ENCODE results near the gene ITSN1.

The ITSN1 gene

DNA sequence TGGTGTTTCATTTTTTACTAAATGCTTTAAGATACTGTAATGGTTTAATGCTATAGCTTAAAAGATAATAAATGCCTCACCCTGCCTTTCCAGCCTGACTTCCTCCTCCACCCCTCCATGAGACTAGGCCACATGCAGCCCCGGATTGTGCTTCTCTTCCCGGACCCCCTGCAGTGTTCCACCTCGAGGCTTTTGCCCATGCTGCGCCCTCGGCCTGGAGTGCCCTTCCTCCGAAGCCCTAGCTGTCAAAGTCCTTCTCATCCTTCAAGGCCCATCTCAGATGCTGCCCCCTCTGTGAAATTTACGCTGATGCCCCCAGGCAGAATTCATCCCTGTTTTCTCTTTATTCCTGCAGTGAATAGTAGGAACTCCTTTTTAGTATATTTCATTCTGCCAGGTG is 174.8 kb downstream of the ITSN1 start:
- no peak for DNase-seq

DNA sequence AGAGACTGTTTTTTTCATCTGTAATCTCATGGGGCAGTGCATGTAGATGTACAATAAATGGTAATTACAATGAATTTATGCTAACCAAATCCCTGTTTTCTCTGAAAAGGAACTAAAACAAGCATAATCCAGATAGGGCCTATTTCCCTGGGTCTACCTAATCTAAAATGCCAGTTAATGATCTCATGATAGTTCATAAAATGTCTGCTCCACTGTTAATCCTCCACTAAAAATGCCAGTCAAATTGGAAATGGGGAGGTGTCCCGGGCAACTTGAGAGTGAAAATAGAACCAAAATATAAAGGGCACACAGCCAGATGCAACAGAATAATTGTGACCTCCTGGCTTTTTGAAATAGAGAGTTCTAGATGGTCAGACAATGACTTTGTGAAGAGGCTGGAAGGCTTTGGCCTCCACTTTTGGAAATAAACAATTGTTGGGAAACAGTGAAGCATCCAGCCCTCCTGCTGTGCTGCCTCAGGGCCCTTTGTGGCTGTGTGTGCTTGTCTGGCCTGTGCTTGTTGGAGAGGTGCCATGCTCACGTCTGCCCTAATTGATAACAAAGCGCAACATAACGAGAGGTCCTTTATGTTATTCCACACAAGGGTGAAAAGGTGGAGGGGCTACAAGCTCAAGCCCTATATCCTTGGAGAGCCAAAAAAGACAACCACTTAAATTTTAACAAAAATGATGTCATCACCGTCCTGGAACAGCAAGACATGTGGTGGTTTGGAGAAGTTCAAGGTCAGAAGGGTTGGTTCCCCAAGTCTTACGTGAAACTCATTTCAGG is 175.6 kb downstream of the ITSN1 start:
- DNase-seq = peak; percentile 15

DNA sequence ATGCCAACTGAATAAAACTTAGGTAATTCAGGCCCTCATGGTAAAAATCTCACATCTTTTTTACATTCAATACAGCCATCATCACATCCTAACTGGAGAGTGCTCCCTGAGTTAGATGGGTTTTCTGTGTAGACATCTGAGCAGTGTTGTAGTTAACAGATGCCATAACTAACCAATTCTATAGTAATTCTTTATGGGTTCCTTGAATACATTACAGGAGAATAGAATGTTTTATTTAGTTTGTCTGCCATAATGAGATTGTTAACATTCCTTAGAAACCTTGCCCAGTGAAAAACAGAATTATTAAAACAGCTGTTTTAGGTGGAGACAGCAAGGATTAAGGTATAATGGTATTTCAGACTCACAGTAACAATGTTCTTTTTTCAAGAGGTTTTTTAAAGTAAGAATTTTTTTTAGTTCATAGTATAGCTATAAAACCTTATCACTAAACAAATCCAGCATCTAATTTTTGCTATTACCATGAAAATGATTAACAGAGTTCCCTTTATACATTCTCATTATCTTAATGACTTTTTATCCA is 178.0 kb downstream of the ITSN1 start:
- DNase-seq = no peak

DNA sequence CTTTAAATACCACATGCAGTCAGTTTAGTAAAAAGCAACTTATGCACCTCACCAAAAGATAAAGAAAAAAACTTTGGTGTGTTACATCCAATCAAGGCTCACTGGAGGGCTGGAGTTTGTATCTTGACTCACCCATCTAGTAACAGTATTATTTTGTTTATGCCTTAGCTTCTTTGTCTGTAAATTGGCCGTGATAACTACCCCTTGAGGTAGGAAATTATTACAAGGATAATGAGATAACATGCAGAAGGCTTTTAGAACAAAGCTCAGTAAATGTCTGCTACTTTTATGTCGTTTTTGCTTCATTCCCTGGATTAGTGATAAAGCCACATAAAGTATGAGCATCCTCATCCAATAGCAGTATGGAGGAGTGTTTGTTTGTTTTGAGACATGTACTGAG is 178.5 kb downstream of the ITSN1 start:
- DNase-seq = no peak

DNA sequence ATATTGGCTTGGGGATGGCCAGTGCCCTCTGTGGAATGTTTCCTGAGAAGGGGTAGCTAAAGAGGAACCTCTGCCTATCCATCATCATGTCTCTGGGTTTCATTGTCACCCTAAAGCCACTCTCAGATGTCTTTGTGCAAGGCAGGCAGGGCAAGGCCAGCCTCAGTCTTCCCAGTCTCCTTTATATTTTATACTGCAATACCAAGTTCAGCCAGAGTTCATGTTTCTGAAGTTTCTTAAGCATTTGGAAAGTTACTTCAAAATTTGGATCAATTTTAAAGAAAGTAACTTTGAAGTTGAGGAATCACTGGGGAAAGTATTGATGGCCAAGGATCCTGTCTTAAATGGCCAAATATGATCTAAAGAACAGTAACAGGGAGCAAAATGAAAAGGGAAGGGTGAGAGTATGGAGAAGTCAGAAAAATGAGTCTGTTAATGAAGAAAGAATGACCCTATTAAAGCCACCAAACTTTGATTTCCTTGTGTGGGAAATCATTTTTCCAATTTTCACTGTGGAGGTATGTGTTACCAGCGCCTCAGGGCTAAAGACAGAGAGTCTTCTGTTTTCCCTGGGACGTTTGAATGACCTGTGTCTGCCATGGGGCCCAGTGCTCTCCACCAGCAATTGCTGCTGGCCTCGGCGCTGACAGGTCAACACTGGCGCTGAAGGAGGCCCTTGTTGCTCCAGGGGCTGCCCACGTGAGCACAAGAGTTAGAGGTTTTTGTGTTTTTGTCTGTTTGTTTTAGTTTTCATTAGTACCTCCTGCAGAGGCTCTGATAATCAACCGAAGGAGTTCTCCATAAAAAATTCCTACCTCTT is 179.4 kb downstream of the ITSN1 start:
- DNase-seq = no peak

DNA sequence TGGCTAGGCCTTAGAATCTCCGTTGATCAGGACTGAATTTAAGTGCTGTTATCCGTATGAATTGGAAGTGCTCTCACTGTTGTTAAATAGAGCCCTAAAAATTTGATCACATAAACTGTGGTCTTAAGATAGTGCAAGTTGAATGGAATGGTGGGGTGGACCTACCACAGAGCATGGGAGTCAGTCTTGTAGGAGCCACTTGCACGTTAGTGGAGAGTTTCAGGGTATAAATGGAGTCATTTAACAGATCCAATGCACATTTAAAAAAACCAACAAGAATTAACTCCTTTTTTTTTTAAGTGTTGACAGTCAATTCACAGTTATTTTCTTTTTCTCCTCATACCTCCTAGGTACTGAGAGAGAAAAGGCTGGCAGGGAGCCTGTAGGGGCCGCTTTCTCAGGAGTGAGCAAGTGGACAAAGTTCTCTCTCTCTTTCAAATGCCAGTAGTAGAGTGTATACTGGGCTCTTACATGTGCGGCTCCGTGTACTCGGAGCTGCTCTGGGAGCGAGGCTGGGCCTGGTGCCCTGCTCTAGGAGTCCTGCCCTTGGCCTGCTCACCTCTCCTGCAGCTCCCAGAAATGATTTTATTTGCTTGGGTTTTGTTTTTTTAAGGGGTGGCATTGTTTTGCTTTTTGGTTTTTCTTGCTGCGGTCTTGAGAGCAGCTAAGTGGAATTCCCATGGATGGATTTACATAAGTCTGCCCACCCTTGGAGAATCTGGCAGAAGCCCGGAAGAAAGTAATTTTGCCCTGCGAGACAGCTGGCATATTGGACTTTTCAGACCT is 182.0 kb downstream of the ITSN1 start:
- no peak for DNase-seq

DNA sequence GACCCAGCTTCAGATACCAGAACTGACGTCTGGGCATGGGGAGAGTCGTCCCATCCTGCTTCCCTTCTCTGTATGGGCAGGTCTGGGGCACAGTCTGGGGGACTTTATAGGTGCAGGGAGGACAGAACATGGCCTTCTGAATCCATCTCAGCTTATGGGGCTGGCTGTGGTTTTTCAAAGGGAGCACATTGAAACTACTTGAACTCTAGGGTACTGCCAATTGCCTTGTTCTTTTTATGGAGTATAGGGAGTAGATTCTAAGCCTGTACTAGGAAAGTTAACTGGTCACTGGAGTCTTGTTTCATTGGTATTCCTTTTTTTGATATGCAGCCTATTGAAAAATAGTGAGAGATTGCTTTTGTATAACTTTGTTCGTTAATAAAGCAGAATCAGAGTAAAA is 183.1 kb downstream of the ITSN1 start:
- DNase-seq = no peak

DNA sequence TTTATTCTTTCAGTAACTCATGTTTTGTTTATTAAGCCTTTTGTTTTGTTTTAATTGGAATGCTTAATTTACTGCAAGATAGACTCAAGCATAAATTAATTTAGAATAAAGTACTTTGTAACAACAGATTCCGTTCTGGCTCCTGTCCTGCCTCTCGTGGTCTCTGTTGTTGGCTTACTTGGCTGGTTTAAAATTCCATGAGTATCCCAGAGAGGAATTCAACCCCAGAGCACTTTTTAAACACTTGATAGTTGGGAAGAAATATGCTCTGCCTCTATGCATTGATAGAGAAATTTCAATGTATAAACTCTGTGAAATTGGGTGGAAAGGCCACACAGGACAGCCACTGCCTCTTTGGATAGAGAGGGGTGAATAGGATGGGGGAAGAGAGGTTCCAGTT is 183.6 kb downstream of the ITSN1 start:
- no peak for DNase-seq

DNA sequence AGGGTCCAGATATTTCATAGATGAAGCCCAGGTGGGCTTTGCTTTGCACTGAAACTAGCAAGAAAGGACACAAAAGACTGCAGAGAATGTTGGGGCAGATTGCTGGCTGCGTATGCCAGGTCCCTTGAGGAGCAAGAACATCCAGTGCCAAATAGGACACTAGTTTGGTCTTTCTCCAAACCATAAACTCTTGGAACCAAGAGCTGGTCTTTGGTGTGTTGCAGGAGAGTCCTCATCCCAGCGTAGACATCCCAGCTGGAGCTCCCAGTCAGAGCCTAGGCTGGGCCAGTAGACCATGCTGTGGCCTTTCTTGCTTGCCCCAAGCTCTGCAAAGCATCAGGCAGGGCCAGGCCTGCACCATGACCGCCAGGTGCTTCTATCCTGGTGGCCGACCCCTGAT is 185.8 kb downstream of the ITSN1 start:
- DNase-seq = no peak

DNA sequence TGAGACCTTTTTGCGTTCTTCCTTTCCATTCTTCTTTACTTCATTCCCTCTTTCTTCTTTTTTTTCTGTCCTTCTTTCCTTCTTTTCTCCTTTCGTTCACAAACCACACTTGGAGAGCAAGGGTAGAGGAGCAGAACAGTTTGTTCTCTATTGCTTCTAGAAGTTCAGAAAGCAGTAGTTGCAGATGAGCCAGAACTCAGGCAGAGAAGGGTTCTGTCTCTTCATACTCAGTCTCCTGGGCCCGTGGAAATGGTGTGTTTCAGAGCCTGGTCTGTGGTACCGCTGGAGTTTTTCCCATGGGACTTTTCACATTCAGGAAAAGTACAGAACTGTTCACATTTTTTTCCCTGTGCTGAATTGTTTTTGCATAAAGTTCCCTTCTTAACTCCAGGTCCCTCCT is 186.3 kb downstream of the ITSN1 start:
- no peak for DNase-seq

DNA sequence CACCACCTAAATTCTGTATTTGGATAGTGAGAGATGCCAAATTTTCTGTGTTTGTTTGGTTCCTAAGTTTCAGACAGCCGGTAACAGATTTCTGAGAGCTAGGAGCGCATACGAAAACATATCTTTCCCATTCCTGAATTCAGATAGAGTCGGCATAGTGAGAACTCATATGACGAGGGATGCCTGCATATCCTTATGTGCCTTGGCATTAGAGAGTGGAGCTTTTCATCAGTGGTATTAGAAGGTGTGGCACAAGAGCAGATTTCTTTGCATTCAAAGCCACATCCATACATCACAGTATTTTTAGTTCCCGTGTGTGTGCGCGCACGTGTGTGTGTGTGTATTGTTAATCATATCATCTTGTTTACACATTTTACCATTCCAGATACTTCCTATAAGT is 187.5 kb downstream of the ITSN1 start:
- DNase-seq = no peak

DNA sequence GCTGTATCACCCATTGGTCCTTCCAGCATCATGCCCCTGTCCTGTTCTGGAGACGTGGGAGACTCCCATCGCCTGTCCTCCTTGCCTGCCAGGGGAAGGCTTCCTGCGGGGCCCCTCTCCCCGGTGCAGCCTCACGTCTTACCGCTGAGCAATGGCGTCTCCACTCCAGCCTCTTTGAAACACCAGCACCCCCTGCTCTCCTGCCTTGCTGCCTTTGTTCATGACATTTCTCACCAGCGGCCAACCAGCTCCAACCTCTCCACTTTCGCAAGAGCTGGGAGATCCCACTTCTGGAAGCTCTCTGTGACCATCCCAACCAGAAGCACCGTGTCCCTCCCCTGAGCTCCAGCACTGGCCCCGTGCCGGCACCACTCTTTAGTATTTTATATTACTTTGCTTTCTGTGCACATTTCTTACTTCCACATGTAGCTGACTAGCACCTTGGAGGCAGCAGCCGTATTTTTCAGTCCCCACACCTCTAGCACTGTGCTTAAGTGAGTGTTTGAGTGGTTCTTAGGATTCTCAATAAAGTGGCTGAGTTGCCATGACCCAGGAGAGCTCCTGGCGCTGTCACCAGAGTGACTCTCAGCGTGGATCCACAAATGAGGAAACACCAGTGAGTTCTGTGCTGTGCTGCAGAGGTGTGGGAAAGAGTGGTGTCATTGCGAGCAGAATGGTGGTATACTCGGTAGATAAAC is 189.8 kb downstream of the ITSN1 start:
- no peak for DNase-seq

DNA sequence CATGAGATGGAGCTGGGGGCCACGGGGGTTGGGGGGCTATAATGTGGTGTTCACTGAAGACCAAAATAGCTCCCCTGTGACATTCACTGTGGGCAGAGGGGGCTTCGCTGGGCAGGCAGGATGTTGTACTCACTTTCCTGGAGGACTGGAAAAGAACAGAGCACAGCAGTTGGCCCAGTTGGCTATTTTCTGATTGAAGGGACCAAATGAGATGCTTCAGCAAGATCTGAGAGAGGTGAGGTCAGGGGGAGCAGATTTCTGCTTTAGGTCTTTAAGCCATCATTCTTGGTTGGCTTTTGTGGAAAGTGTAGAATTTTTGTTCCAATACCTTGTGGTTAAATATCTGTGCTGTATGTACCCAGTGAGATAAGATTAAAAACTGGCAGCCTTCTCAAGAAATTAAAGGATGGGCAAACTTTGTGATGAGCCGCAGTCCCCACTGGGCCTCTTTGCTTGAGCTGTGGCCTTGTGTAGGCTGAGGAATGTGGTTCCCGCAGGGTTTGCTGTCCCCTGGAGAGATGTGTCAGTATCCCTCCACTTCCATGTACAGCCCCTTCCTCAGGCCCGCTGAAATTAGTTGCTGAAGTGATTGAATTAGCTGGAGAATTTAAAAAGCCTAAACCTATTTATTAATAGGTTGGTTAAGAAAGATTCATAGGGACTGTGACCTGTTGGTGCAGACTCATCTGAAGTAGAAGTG is 192.7 kb downstream of the ITSN1 start:
- no peak for DNase-seq

DNA sequence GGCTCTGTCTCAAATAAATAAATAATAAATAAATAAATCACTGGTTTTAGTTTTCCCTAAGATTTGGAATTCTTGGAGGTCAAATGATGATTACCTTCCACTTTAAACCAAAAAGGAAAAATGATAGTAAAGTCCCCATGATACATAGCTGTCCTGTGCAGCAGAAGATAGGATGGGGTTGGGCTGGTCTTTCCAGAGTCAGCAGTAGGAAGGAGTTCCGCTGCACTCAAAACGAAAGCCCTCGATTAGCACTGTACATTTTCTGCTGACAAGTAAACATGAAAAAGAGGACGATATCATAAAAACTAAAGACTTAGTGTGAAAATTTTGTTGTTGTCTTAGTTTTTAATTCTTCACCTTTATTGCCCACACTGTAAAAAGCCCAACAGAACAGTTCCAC is 193.6 kb downstream of the ITSN1 start:
- no peak for DNase-seq

DNA sequence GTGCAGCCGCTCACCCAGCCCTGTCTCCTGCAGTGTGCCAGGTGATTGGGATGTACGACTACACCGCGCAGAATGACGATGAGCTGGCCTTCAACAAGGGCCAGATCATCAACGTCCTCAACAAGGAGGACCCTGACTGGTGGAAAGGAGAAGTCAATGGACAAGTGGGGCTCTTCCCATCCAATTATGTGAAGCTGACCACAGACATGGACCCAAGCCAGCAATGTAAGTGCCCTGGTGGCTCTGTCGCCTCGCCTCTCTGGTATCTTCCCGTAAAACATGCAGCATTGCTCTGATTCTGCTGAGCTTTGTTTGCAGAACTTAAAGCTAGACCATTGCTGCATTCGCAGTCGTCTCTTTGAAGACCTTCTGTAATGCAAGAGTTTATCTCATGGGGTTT is 194.1 kb downstream of the ITSN1 start:
- no peak for DNase-seq

DNA sequence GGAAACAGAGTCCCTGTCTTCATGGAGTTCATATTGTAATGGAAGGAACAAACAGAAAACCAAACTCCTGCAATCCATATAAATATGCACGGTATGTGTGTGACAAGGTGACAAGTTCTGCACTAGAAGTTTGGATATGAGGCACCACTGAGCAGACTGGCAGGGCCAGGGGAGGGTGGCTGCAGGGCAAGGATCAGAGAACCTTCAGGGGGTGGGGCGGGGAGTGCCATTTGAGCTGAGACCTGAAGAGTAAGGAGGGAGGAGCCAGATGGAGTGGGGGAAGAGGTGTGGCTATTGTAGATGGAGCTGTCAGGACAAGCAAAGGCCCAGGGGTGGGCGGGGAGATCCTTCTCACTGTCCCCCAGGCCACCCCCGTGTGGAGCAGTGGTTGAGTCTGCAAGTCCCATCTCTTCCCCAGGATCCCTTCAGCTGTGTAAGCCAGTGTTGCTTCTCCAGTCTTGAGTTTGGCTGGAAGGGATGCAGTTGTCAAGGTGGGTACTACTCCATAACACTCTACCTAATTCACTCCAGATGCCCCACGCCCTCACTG is 196.9 kb downstream of the ITSN1 start:
- DNase-seq = no peak

DNA sequence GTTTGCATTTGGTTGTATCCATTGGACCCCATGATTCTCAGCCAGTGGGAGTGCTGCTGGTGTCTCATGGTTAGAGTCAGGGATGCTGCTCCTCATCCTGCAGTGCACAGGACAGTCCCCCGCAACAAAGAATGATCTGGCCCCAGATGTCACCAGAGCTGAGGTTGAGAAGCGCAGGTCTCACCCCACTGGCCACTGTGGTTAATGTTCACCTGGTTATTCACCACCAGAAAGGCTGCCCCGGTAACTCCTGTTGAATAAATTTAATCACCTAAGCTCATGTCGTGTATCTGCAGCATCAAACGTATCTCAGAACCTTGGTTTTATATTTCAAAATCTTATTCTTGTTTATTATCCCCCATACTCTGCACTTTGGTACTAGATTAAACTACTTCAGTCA is 197.5 kb downstream of the ITSN1 start:
- no peak for DNase-seq

DNA sequence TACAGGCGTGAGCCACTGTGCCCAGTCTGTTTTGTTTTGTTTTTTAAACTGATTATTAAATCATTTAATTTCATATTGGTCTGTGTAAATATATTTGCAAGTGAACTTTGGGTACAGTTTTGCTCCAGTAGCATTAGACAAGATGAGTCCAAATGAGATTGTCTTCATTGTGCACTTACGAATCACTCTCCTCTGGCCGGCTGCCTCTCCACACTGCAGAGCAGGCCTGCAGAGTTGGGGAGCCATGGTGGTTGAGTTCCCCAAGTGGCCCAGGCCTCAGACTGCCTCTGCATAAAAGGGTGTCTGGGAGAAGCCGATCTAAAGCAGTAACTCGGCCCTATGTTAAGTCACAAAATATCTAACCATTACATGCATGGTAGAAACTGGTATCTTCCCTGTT is 198.5 kb downstream of the ITSN1 start:
- no peak for DNase-seq

DNA sequence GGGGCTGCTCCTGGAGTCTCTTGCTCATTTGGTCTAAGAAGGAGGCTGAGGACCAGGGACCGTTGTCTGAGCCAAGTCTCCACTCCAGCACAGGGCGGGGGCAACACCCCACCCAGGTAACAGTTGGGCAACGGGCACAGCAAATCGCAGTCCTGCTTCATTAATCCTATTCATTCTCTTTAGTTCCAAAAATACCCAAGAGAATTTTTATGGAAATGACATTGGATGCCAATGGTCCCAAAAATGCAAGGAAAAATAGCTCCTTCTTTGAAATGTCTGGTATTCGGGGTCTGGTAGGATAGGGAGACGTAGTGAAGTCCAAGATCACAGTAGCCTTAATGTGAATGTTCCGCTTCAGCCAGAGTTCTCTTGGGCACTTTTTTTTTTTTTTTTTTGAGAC is 199.3 kb downstream of the ITSN1 start:
- DNase-seq = no peak

DNA sequence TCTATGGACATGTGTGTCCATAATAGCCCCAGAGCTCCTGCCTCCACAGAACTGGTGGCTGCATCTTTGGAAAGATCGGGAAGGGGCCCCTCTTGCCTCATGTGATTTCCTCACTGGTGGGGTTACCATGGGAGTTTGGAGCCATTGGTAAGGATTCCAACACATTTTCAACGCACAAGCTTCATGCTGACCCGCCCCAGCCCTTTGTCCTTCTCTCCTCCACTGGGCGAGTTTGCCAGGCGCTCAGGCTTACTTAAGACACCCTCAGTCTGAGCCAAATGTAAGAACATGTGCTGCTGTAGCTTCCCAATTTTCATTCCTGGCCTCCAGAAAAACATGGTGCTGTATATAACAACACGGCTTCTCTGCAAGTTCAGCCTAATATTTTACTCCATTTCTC is 200.9 kb downstream of the ITSN1 start:
- no peak for DNase-seq

DNA sequence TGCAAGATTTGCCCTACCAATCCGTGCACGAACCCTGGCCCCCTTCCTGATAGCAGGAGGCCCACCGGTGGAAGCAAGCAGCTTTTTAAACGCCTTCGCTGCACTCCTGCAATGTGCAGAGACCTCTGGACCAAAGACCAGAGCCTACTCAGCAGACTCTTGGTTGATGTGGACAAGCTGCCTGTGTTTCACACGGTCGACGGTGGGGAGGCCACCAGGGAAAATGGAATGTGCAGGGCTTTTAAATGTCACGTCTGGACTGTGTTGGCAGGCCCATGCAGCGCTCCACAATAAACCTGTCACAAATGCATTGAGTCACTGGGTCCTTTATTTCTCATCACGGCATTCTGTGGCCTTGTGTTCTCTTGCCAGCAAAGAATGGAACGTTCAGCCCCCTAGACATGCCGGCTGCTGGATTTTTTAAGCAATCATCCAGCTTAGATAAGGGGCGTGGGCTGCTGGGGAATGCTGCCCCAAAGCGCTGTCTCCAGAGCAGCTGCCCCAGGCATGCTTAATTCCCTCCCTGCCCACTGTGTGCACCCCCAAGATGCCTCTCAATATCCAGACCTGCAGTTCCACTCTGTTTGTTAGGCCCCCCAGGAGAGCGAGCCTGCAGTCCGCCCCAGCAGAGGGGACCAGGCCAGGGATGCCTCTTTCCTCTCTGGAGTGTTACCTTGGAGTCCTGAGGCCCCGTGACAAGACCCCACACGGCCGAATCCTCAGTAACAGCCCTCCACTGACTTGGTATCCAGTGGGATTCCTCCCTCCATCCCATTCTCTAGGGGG is 202.0 kb downstream of the ITSN1 start:
- DNase-seq = no peak
